ENCODE results near the gene PCK2. TPM values are rescaled to one million over a fixed set of nuclear protein-coding genes. Genes with fewer than 3 reads are reported as not detected.

The PCK2 gene
- total and polyA plus RNA-seq, 4 donors: 39.8 to 250 (median 221) TPM

DNA sequence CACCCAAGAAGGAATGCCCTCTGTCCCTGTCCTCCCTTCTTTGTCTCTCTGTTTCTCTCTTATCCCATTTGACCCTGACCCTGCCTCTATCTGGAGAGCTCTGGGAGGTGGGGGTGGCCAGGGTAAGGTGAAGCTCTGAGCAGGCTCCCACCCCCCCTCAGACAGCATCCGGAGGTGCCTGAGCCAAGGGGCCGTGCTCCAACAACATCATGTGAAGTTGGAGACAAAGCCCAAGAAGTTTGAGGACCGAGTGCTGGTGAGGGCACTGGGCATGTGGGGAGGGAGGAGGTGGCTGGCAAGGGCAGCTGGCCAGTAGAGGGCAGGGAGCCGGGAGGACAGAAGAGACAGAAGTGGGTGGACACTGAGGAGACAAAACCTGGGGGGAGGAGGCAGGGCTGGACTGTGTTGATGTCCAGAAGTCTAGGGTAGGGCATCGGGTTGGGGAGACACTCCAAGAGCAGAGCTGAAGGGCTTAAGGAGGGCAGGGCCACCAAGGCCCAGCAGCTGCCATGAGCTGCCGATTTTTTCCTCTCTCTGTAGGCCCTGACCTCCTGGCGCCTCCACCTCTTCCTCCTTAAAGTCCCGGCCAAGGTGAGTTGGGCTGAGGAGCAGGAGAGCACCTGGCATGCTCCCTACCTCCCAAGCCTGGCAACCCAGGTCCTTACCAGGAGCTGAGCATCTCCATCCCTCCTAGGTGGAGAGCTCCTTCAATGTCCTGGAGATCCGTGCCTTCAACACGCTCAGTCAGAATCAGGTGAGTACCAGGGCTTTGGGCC is 40.4 kb upstream of the PCK2 start (continued):
- no peak for TF ChIP-seq GABPA (IDR thresholded peaks at IDR 0.05 in 1 of 2, conservative IDR thresholded peaks at IDR 0.05 in 1 of 2)
- TF ChIP-seq, protein P1, sequence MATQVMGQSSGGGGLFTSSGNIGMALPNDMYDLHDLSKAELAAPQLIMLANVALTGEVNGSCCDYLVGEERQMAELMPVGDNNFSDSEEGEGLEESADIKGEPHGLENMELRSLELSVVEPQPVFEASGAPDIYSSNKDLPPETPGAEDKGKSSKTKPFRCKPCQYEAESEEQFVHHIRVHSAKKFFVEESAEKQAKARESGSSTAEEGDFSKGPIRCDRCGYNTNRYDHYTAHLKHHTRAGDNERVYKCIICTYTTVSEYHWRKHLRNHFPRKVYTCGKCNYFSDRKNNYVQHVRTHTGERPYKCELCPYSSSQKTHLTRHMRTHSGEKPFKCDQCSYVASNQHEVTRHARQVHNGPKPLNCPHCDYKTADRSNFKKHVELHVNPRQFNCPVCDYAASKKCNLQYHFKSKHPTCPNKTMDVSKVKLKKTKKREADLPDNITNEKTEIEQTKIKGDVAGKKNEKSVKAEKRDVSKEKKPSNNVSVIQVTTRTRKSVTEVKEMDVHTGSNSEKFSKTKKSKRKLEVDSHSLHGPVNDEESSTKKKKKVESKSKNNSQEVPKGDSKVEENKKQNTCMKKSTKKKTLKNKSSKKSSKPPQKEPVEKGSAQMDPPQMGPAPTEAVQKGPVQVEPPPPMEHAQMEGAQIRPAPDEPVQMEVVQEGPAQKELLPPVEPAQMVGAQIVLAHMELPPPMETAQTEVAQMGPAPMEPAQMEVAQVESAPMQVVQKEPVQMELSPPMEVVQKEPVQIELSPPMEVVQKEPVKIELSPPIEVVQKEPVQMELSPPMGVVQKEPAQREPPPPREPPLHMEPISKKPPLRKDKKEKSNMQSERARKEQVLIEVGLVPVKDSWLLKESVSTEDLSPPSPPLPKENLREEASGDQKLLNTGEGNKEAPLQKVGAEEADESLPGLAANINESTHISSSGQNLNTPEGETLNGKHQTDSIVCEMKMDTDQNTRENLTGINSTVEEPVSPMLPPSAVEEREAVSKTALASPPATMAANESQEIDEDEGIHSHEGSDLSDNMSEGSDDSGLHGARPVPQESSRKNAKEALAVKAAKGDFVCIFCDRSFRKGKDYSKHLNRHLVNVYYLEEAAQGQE (IDR thresholded peaks at IDR 0.05): no peak

DNA sequence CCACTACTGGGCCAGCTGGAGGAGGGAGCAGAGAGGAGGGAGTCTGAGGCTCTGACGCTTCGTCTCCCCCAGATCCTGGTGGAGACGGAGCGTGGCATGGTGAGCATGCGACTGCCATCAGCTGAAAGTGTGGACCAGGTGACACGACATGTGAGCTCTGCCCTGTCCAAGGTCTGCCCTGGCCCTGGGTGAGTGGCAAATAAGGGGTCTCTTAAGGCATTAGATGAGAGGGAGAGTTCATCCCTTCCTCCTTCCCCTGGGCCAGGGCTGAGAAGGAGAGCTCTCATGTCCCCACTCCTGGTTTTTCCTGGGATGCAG is 39.8 kb upstream of the PCK2 start:
- Histone ChIP-seq H3K27me3 (ENCODE audit: control insufficient read depth in 4 of 4, insufficient read depth in 4 of 4, low read length in 3 of 4) (no peaks in the 10 kb centered on the region), H3K4me3 (ENCODE audit: low read depth in 1 of 3, low read length in 3 of 3) (no peak overlapping the region), H3K36me3 (ENCODE audit: control insufficient read depth in 4 of 4, insufficient read depth in 3 of 4, low read depth in 1 of 4, low read length in 3 of 4) (no peaks in the 10 kb centered on the region), H3K27ac (ENCODE audit: low read depth in 1 of 2, low read length in 2 of 2) (no peak overlapping the region), H3K4me1 (ENCODE audit: control insufficient read depth in 4 of 4, insufficient read depth in 4 of 4, low read length in 3 of 4) (peaks cover 10 to 47% (median 31%) of the 10 kb centered on the region in 4 donors), H3K9me3 (ENCODE audit: control insufficient read depth in 4 of 4, low read length in 3 of 4) (no peaks in the 10 kb centered on the region), H3K9ac (ENCODE audit: low read depth in 1 of 2, low read length in 2 of 2) (no peak overlapping the region)
- 98% methylated on average over 6 of the region's 6 CpGs for WGBS
- TF ChIP-seq SP1 (IDR thresholded peaks at IDR 0.05): no peak
- no peak for TF ChIP-seq RXRA (IDR thresholded peaks at IDR 0.05)
- no peak for TF ChIP-seq HNF4A (conservative IDR thresholded peaks at IDR 0.05)
- TF ChIP-seq, protein P2, sequence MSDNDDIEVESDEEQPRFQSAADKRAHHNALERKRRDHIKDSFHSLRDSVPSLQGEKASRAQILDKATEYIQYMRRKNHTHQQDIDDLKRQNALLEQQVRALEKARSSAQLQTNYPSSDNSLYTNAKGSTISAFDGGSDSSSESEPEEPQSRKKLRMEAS (IDR thresholded peaks at IDR 0.05): no peak
- TF ChIP-seq FOXA2 (IDR thresholded peaks at IDR 0.05): no peak
- no peak for TF ChIP-seq FOXA1 (IDR thresholded peaks at IDR 0.05)
- no peak for TF ChIP-seq JUND (IDR thresholded peaks at IDR 0.05)
- TF ChIP-seq, protein P3, sequence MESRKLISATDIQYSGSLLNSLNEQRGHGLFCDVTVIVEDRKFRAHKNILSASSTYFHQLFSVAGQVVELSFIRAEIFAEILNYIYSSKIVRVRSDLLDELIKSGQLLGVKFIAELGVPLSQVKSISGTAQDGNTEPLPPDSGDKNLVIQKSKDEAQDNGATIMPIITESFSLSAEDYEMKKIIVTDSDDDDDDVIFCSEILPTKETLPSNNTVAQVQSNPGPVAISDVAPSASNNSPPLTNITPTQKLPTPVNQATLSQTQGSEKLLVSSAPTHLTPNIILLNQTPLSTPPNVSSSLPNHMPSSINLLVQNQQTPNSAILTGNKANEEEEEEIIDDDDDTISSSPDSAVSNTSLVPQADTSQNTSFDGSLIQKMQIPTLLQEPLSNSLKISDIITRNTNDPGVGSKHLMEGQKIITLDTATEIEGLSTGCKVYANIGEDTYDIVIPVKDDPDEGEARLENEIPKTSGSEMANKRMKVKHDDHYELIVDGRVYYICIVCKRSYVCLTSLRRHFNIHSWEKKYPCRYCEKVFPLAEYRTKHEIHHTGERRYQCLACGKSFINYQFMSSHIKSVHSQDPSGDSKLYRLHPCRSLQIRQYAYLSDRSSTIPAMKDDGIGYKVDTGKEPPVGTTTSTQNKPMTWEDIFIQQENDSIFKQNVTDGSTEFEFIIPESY (IDR thresholded peaks at IDR 0.05): no peak
- TF ChIP-seq NR2F2 (IDR thresholded peaks at IDR 0.05): no peak
- TF ChIP-seq, protein P4, sequence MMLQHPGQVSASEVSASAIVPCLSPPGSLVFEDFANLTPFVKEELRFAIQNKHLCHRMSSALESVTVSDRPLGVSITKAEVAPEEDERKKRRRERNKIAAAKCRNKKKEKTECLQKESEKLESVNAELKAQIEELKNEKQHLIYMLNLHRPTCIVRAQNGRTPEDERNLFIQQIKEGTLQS (IDR thresholded peaks at IDR 0.05): no peak
- no peak for TF ChIP-seq YY1 (IDR thresholded peaks at IDR 0.05)
- TF ChIP-seq GABPA (IDR thresholded peaks at IDR 0.05 in 1 of 2, conservative IDR thresholded peaks at IDR 0.05 in 1 of 2): no peak
- no peak for TF ChIP-seq CTCF (IDR thresholded peaks at IDR 0.05; ENCODE audit: low read depth, low read length, missing input control)
- TF ChIP-seq HNF4G (IDR thresholded peaks at IDR 0.05): no peak
- TF ChIP-seq TAF1 (conservative IDR thresholded peaks at IDR 0.05): no peak
- no peak for TF ChIP-seq RAD21 (IDR thresholded peaks at IDR 0.05)
- no peak for TF ChIP-seq EGR1 (IDR thresholded peaks at IDR 0.05; ENCODE audit: low read depth in 2 of 2)
- TF ChIP-seq, protein P1 (IDR thresholded peaks at IDR 0.05): no peak
- DNase-seq (ENCODE audit: low spot score): no peak

Measured in liver (tissue), 9 donors.